GM12892 (cell line): ENCODE data around the gene SPRR1A.

Experiments
- DNase-seq: peaks from one replicate; pipeline ENCODE4 v3.0.0; 2011; ENCODE audit not compliant: insufficient read length
- FAIRE-seq: peaks from 2 replicates; lab custom pipeline; 2011; peaks lifted over from hg19 to GRCh38; lab: Jason Lieb, UNC
- POLR2A ChIP-seq: IDR thresholded peaks from 2 replicates; pipeline ENCODE4 v1.6.1; 2011; ENCODE audit warnings: low read depth, low read length, control low read depth
- POLR2AphosphoS5 ChIP-seq: IDR thresholded peaks from 2 replicates; pipeline ENCODE4 v1.6.1; 2011; ENCODE audit warnings: low read depth, low read length, control low read depth
- TAF1 ChIP-seq: IDR thresholded peaks from 2 replicates; pipeline ENCODE4 v1.6.1; 2011; ENCODE audit warnings: low read depth, mild to moderate bottlenecking, control low read depth, low read length, borderline replicate concordance

The SPRR1A gene

DNA sequence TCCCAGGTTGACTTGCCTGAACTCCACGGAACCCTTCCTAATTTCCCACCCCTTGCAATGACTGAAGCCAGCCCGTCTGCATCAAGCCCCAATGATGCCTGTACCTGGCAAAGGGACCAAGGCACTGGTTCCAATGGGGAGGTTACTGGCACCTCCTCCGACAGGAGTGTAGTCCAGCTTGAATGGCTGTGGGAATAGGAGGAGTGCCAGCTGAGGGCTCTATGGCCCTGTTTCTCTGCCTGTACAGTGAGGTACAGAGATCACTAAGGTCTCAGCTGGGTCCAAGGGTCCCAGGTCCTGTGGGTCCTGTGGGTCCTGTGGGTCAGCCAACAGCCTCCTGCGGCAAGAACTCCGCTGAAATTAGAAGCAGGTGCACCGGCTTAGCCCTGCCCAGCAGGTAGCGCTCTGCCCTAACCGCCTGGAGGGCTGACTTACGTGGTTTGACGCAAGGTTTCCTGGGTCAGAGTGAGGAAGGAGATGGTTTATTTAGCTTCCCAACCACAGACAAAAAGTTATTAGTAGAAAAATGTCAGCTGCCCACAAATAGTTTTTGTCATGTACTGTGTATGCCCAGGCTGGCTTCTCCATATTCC is 23.3 kb upstream of the SPRR1A start:
- no peak for TF ChIP-seq TAF1
- no peak for TF ChIP-seq POLR2AphosphoS5
- TF ChIP-seq POLR2A = no peak
- DNase-seq (no peak), FAIRE-seq (peak; percentile 57)

- TF ChIP-seq POLR2A (no peak), POLR2AphosphoS5 (no peak), TAF1 (no peak)
- DNase-seq (no peak), FAIRE-seq (no peak)
These were observed 22.5 kb upstream of the SPRR1A start for GRCh38 chr1:152961226-152961891.

- no peak for TF ChIP-seq POLR2AphosphoS5
- no peak for TF ChIP-seq POLR2A
- no peak for TF ChIP-seq TAF1
- FAIRE-seq (no peak), DNase-seq (no peak)
These were observed 20.9 kb upstream of the SPRR1A start for GRCh38 chr1:152962876-152963415.

DNA sequence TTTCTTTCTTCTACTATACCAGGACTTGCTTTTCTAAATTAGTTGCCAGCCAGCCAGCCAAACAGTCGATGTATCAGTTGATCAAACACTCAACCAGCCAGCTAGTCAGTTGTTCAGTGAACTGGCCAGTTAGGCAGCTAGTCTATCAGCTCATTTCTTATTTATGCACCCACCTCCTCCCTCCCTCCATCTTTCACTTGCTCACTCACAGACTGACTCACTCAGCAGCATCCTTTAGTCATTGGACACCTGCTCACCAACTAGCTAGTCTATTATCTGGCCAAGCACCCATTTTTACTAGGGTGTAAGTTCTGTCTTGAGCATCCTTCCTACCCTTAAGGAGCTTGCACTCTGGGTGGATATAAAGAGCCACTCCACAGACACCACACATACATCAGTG is 19.3 kb upstream of the SPRR1A start:
- TF ChIP-seq POLR2A (no peak), POLR2AphosphoS5 (no peak), TAF1 (no peak)
- no peak for DNase-seq
- FAIRE-seq = no peak

GRCh38 chr1:152965853-152966252 is 18.0 kb upstream of the SPRR1A start:
- FAIRE-seq (peak; percentile 48), DNase-seq (no peak)
- TF ChIP-seq TAF1 (no peak), POLR2AphosphoS5 (no peak), POLR2A (no peak)

DNA sequence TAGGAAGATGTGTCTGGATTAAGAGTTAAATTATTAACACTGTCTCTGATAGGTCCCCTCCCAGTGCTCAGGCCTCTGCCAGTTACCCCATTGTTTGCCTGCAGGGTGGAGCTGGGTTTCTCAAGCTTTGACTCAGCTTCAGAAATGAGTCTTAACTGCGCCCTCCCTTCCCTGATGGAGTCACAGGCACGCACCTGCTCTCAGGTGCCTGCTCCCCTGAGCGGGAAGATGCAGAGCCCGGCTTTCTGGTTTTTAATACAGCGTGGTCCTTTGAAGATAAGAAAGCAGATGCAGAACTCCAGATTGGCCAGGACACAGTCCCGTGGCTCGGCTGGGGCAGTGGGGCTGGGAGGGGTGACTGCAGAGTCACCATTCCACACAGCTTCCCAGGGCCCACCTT is 16.7 kb upstream of the SPRR1A start:
- FAIRE-seq = peak; percentile 54
- DNase-seq = no peak
- no peak for TF ChIP-seq POLR2A
- no peak for TF ChIP-seq POLR2AphosphoS5
- no peak for TF ChIP-seq TAF1

- DNase-seq (peak; percentile 19), FAIRE-seq (peak; percentile 67)
- no peak for TF ChIP-seq POLR2A
- TF ChIP-seq TAF1 = no peak
- no peak for TF ChIP-seq POLR2AphosphoS5
These were observed 15.6 kb upstream of the SPRR1A start for GRCh38 chr1:152968248-152968647.

GRCh38 chr1:152969036-152969435 is 14.8 kb upstream of the SPRR1A start:
- DNase-seq (no peak), FAIRE-seq (no peak)
- no peak for TF ChIP-seq TAF1
- TF ChIP-seq POLR2A = no peak
- no peak for TF ChIP-seq POLR2AphosphoS5

DNA sequence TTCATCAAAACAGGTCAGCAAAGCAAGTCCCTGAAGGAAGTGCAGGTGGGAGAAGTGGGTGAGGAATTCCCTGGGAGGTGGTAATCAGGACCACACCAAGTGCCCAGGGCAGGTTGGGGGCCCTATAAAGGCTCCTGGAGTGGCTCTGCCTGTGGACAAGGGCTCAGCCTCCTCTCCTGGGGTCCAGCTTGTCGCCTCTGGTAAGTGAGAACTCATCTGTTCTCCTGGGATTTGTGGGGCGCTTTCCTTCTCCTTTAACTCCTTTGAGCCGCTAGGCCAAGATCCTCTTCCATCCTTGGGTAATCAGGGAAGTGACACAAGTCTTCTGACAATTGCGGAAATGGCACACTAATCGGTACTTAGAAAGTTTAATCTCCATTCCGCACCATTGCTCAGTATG is 13.4 kb upstream of the SPRR1A start, which contains the start of gene SPRR4:
Gene SPRR4 (plus strand): TSS at position 154 of the 400 bp plus-strand sequence. CDS start 1,243 bp downstream, outside the sequence.
- no peak for FAIRE-seq
- DNase-seq = no peak
- no peak for TF ChIP-seq POLR2AphosphoS5
- TF ChIP-seq POLR2A = no peak
- no peak for TF ChIP-seq TAF1

- no peak for FAIRE-seq
- TF ChIP-seq TAF1 (no peak), POLR2A (no peak), POLR2AphosphoS5 (no peak)
- DNase-seq = no peak
These were observed 11.5 kb upstream of the SPRR1A start for GRCh38 chr1:152972196-152972886.

GRCh38 chr1:152976688-152977087 is 7.2 kb upstream of the SPRR1A start:
- DNase-seq = no peak
- TF ChIP-seq POLR2AphosphoS5 = no peak
- FAIRE-seq = no peak

GRCh38 chr1:152977614-152978013 is 6.3 kb upstream of the SPRR1A start:
- DNase-seq = no peak
- TF ChIP-seq POLR2A (no peak), POLR2AphosphoS5 (no peak), TAF1 (no peak)
- FAIRE-seq = no peak
